Stomach (tissue), 4 donors: ENCODE data around the gene WDR86.

Experiments
- CTCF ChIP-seq, 7 experiments: fragments of 450-650 bp in 4 of 7; fragments of 200-600 bp in 3 of 7; sonication (generic) in 3 of 7; IDR thresholded peaks; one replicate each; pipeline ENCODE4 v1.5.1; 2016 to 2019; ENCODE audit warnings: antibody characterized with exemption in 7 of 7, control low read depth in 2 of 7, mild to moderate bottlenecking in 1 of 7
- POLR2A ChIP-seq, 4 donors: fragments of 450-650 bp; IDR thresholded peaks; one replicate each; pipeline ENCODE4 v1.6.1; 2016; ENCODE audit warnings: antibody characterized with exemption in 4 of 4, control low read depth in 2 of 4, mild to moderate bottlenecking in 1 of 4, moderate library complexity in 1 of 4

GRCh38 chr7:151395036-151395367, 14.8 kb downstream of the WDR86 start:
- no peak for TF ChIP-seq CTCF (IDR thresholded peaks at IDR 0.05)
- no peak for TF ChIP-seq POLR2A (IDR thresholded peaks at IDR 0.05)
